Liver (tissue), 9 donors: ENCODE results near the gene SEMA3C. TPM values are rescaled to one million over a fixed set of nuclear protein-coding genes. Genes with fewer than 3 reads are reported as not detected.

Source experiments
- DNase-seq: peaks from one replicate; pipeline ENCODE4 v3.0.0-alpha.2; 2017; ENCODE audit warnings: low spot score
- H3K27ac ChIP-seq, 2 donors: one replicate each; pipeline ENCODE4 v1.7.0; 2013; ENCODE audit warnings: inconsistent platforms in 2 of 2, low read length in 2 of 2, control low read depth in 1 of 2, low read depth in 1 of 2, mild to moderate bottlenecking in 1 of 2
- H3K27me3 ChIP-seq, 4 donors: one replicate each; pipeline versions ENCODE4 v1.6.1 to v1.7.0; 2013; ENCODE audit warnings: low read length in 3 of 4, inconsistent platforms in 1 of 4, mild to moderate bottlenecking in 1 of 4, moderate library complexity in 1 of 4; ENCODE audit not compliant: control insufficient read depth in 4 of 4, insufficient read depth in 4 of 4
- H3K36me3 ChIP-seq, 4 donors: one replicate each; pipeline versions ENCODE4 v1.6.1 to v1.7.0; 2013; ENCODE audit warnings: low read length in 3 of 4, mild to moderate bottlenecking in 3 of 4, low read depth in 1 of 4, moderate library complexity in 1 of 4; ENCODE audit not compliant: control insufficient read depth in 4 of 4, insufficient read depth in 3 of 4
- H3K4me1 ChIP-seq, 4 donors: one replicate each; pipeline versions ENCODE4 v1.6.1 to v1.7.0; 2013; ENCODE audit warnings: low read length in 3 of 4, mild to moderate bottlenecking in 3 of 4, moderate library complexity in 1 of 4; ENCODE audit not compliant: control insufficient read depth in 4 of 4, insufficient read depth in 4 of 4
- H3K4me3 ChIP-seq, 3 donors: one replicate each; pipeline versions ENCODE4 v1.6.1 to v1.7.0; 2013; ENCODE audit warnings: low read length in 3 of 3, control low read depth in 1 of 3, low read depth in 1 of 3, mild to moderate bottlenecking in 1 of 3
- H3K9ac ChIP-seq, 2 donors: one replicate each; pipeline ENCODE4 v1.7.0; 2013; ENCODE audit warnings: low read length in 2 of 2, mild to moderate bottlenecking in 2 of 2, moderate library complexity in 2 of 2, control low read depth in 1 of 2, low read depth in 1 of 2
- H3K9me3 ChIP-seq, 4 donors: one replicate each; pipeline versions ENCODE4 v1.6.1 to v1.7.0; 2013; ENCODE audit warnings: low read length in 3 of 4; ENCODE audit not compliant: control insufficient read depth in 4 of 4
- EGR1 ChIP-seq, 2 donors: IDR thresholded peaks; 2 replicates each; pipeline ENCODE4 v1.6.1; 2016 to 2018; ENCODE audit warnings: antibody characterized with exemption in 2 of 2, low read depth in 2 of 2
- FOXA1 ChIP-seq: IDR thresholded peaks from 2 replicates; pipeline ENCODE4 v1.6.1; 2016; ENCODE audit warnings: antibody characterized with exemption
- FOXA2 ChIP-seq: IDR thresholded peaks from 2 replicates; pipeline ENCODE4 v1.6.1; 2016; ENCODE audit warnings: antibody characterized with exemption
- GABPA ChIP-seq, 2 donors: IDR thresholded peaks in 1 of 2; conservative IDR thresholded peaks in 1 of 2; 2 replicates each; pipeline ENCODE4 v1.6.1; 2016; ENCODE audit warnings: antibody characterized with exemption in 2 of 2, mild to moderate bottlenecking in 1 of 2, moderate library complexity in 1 of 2
- HNF4A ChIP-seq, 2 donors: conservative IDR thresholded peaks; 2 replicates each; pipeline ENCODE4 v1.6.1; 2016; ENCODE audit warnings: antibody characterized with exemption in 2 of 2, mild to moderate bottlenecking in 2 of 2
- HNF4G ChIP-seq: IDR thresholded peaks from 2 replicates; pipeline ENCODE4 v1.6.1; 2016; ENCODE audit warnings: antibody characterized with exemption
- JUND ChIP-seq, 2 donors: IDR thresholded peaks; 2 replicates each; pipeline ENCODE4 v1.6.1; 2016; ENCODE audit warnings: antibody characterized with exemption in 2 of 2
- NR2F2 ChIP-seq: IDR thresholded peaks from 2 replicates; pipeline ENCODE4 v1.6.1; 2016; ENCODE audit warnings: antibody characterized with exemption
- RAD21 ChIP-seq, 2 donors: IDR thresholded peaks; 2 replicates each; pipeline ENCODE4 v1.6.1; 2016; ENCODE audit warnings: antibody characterized with exemption in 2 of 2, mild to moderate bottlenecking in 2 of 2
- RXRA ChIP-seq, 2 donors: IDR thresholded peaks; 2 replicates each; pipeline ENCODE4 v1.6.1; 2017 to 2018; ENCODE audit warnings: antibody characterized with exemption in 2 of 2, mild to moderate bottlenecking in 1 of 2
- SP1 ChIP-seq: IDR thresholded peaks from 2 replicates; pipeline ENCODE4 v1.6.1; 2018; ENCODE audit warnings: antibody characterized with exemption, mild to moderate bottlenecking
- TAF1 ChIP-seq: conservative IDR thresholded peaks from 2 replicates; pipeline ENCODE4 v1.6.1; 2016; ENCODE audit warnings: antibody characterized with exemption, mild to moderate bottlenecking
- YY1 ChIP-seq: IDR thresholded peaks from 2 replicates; pipeline ENCODE4 v1.6.1; 2016; ENCODE audit warnings: antibody characterized with exemption, mild to moderate bottlenecking
- whole genome bisulfite sequencing: extraction: QIAGEN DNeasy Blood & Tissue Kit; methylation state at CpG from one replicate; pipeline ENCODE4 v1.1.7; 2013; 5-methylcytosine and 5-hydroxymethylcytosine counted together
- polyA plus RNA-seq, 2 donors: library from polyadenylated mRNA; stranded (reverse) in 1 of 2; unstranded in 1 of 2; fragments of 200-250 nt in 1 of 2; fragments of >200 nt in 1 of 2; fragmentation: Nextera tagmentation in 1 of 2; extraction: Ambion mirVana in 1 of 2; gene quantifications; one replicate each; pipeline versions ENCODE4 v1.2.1 to v1.2.3, GENCODE V29; 2013 to 2015
- total RNA-seq, 2 donors: library from RNA; depleted of rRNA; stranded (reverse); fragments of >200 nt; gene quantifications; one replicate each; pipeline ENCODE4 v1.2.3, GENCODE V29; 2014
- TF ChIP-seq, protein P1 (sequence below): IDR thresholded peaks from 2 replicates; pipeline ENCODE4 v1.6.1; 2016; ENCODE audit warnings: antibody characterized with exemption
- TF ChIP-seq, protein P2 (sequence below): IDR thresholded peaks from 2 replicates; pipeline ENCODE4 v1.6.1; 2016; ENCODE audit warnings: antibody characterized with exemption, mild to moderate bottlenecking
- TF ChIP-seq, protein P3 (sequence below): IDR thresholded peaks from 2 replicates; pipeline ENCODE4 v1.6.1; 2016; ENCODE audit warnings: antibody characterized with exemption
- TF ChIP-seq, protein P4 (sequence below): IDR thresholded peaks from 2 replicates; pipeline ENCODE4 v1.6.1; 2016; ENCODE audit warnings: antibody characterized with exemption
- TF ChIP-seq, protein P5 (sequence below): fragments of 150-350 bp; IDR thresholded peaks from 2 replicates; pipeline ENCODE4 v1.5.1; 2017; ENCODE audit warnings: improper control_type of control experiment, low read depth, low read length; ENCODE audit not compliant: missing input control
- donor health status: healthy.
- donor health status: healthy.
- donor health status: healthy.
- donor health status: healthy.
- donor health status: healthy.

SEMA3C gene
- total and polyA plus RNA-seq, 4 donors = 0.20 to 1.8 (median 0.64) TPM

DNA sequence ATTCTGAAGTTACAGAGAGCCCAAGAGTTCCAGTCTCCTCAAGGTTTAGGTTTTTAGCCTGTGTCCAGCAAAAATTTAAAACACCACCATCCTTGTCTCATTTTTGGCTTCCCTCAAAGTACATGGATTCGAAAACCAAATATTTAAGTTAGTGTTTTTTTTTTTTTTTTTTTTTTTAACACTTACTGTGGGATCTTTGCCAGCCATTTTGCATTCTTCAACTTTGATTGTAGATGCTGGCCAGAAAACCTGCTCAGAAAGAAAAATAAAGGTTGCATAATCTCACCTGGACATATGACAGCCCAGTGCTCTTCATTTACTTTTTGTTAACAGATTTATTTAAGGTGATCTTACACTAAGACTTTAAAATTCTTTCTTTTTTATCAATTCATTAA lies 91.6 kb downstream of the SEMA3C start (continued):
- TF ChIP-seq, protein P1, sequence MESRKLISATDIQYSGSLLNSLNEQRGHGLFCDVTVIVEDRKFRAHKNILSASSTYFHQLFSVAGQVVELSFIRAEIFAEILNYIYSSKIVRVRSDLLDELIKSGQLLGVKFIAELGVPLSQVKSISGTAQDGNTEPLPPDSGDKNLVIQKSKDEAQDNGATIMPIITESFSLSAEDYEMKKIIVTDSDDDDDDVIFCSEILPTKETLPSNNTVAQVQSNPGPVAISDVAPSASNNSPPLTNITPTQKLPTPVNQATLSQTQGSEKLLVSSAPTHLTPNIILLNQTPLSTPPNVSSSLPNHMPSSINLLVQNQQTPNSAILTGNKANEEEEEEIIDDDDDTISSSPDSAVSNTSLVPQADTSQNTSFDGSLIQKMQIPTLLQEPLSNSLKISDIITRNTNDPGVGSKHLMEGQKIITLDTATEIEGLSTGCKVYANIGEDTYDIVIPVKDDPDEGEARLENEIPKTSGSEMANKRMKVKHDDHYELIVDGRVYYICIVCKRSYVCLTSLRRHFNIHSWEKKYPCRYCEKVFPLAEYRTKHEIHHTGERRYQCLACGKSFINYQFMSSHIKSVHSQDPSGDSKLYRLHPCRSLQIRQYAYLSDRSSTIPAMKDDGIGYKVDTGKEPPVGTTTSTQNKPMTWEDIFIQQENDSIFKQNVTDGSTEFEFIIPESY = no peak
- TF ChIP-seq TAF1 = no peak

DNA sequence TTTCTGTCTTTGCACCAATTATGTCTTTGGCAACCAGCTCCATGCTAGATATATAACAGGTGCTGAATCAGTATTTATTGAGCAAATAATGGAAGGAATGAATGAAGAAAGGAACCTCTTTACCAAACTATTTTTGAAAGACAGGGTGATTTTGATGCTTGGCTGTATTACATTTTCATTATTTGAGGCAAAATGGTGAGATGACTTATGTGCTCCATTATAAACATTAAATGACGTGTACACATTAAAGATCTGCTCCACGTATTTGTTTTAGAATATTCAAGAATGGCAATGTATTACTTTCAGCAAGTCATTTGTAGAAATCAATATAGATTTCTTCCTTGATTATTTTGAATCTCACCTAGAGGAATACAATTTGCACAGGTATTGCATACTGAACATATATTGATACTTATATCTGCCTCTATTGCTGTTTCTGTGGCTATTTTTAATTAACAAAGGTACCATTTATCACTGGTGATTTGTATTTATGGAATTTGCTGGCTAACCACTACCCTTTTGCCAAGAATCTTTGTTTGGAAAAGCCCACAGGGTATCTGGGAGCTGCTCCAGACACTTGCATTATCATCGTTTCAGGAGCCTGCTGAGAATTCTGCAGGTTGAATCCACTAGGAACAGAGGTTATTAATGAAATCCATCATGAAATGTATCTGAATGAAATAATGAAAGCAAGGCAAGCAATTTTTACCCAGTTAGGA lies 92.2 kb downstream of the SEMA3C start:
- Histone ChIP-seq H3K4me3 (no peak overlapping the region), H3K27me3 (no peaks in the 10 kb centered on the region), H3K27ac (no peak overlapping the region), H3K9me3 (no peaks in the 10 kb centered on the region), H3K36me3 (no peaks in the 10 kb centered on the region), H3K9ac (no peak overlapping the region), H3K4me1 (no peaks in the 10 kb centered on the region)
- no peak for DNase-seq
- TF ChIP-seq NR2F2 (no peak), RAD21 (IDR thresholded peaks at IDR 0.05) (no peak), EGR1 (IDR thresholded peaks at IDR 0.05; ENCODE audit: low read depth in 2 of 2) (no peak), HNF4G (no peak), HNF4A (conservative IDR thresholded peaks at IDR 0.05) (no peak), YY1 (no peak), JUND (IDR thresholded peaks at IDR 0.05) (no peak), RXRA (IDR thresholded peaks at IDR 0.05) (no peak), FOXA2 (no peak), SP1 (no peak), FOXA1 (no peak), TAF1 (no peak), GABPA (IDR thresholded peaks at IDR 0.05 in 1 of 2, conservative IDR thresholded peaks at IDR 0.05 in 1 of 2) (no peak)
- TF ChIP-seq, protein P2, sequence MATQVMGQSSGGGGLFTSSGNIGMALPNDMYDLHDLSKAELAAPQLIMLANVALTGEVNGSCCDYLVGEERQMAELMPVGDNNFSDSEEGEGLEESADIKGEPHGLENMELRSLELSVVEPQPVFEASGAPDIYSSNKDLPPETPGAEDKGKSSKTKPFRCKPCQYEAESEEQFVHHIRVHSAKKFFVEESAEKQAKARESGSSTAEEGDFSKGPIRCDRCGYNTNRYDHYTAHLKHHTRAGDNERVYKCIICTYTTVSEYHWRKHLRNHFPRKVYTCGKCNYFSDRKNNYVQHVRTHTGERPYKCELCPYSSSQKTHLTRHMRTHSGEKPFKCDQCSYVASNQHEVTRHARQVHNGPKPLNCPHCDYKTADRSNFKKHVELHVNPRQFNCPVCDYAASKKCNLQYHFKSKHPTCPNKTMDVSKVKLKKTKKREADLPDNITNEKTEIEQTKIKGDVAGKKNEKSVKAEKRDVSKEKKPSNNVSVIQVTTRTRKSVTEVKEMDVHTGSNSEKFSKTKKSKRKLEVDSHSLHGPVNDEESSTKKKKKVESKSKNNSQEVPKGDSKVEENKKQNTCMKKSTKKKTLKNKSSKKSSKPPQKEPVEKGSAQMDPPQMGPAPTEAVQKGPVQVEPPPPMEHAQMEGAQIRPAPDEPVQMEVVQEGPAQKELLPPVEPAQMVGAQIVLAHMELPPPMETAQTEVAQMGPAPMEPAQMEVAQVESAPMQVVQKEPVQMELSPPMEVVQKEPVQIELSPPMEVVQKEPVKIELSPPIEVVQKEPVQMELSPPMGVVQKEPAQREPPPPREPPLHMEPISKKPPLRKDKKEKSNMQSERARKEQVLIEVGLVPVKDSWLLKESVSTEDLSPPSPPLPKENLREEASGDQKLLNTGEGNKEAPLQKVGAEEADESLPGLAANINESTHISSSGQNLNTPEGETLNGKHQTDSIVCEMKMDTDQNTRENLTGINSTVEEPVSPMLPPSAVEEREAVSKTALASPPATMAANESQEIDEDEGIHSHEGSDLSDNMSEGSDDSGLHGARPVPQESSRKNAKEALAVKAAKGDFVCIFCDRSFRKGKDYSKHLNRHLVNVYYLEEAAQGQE = no peak
- TF ChIP-seq, protein P3, sequence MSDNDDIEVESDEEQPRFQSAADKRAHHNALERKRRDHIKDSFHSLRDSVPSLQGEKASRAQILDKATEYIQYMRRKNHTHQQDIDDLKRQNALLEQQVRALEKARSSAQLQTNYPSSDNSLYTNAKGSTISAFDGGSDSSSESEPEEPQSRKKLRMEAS = no peak
- TF ChIP-seq, protein P4, sequence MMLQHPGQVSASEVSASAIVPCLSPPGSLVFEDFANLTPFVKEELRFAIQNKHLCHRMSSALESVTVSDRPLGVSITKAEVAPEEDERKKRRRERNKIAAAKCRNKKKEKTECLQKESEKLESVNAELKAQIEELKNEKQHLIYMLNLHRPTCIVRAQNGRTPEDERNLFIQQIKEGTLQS = no peak
- TF ChIP-seq, protein P5, sequence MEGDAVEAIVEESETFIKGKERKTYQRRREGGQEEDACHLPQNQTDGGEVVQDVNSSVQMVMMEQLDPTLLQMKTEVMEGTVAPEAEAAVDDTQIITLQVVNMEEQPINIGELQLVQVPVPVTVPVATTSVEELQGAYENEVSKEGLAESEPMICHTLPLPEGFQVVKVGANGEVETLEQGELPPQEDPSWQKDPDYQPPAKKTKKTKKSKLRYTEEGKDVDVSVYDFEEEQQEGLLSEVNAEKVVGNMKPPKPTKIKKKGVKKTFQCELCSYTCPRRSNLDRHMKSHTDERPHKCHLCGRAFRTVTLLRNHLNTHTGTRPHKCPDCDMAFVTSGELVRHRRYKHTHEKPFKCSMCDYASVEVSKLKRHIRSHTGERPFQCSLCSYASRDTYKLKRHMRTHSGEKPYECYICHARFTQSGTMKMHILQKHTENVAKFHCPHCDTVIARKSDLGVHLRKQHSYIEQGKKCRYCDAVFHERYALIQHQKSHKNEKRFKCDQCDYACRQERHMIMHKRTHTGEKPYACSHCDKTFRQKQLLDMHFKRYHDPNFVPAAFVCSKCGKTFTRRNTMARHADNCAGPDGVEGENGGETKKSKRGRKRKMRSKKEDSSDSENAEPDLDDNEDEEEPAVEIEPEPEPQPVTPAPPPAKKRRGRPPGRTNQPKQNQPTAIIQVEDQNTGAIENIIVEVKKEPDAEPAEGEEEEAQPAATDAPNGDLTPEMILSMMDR = no peak
- TF ChIP-seq, protein P1 = no peak
- WGBS = 65% methylated on average over 3 of the region's 3 CpGs
